Measurements from ENCODE around the gene CFTR. TPM values are rescaled to one million over a fixed set of nuclear protein-coding genes. Genes with fewer than 3 reads are reported as not detected.

CFTR gene
- total and polyA plus RNA-seq, 10 of the 15 experiments (the other 5 are each of a cell fraction or from before 2014, with no cell fraction given): 0.02 to 2.3 (median 0.21) TPM; not detected in 1

GRCh38 chr7:117489016-117489415 is 9.2 kb downstream of the CFTR start:
- no peak overlapping the region for H3K9ac ChIP-seq (ENCODE audit: control insufficient read depth, insufficient read depth, low read length)

GRCh38 chr7:117489430-117489829 is 9.6 kb downstream of the CFTR start:
- no peak overlapping the region for H2AFZ ChIP-seq (ENCODE audit: control insufficient read depth, low read depth, low read length)
- no peak overlapping the region for H3K4me2 ChIP-seq (ENCODE audit: control insufficient read depth, insufficient read depth)
- no peak overlapping the region for H3K27ac ChIP-seq (ENCODE audit: control insufficient read depth, insufficient read depth)
- ChIA-PET CTCF (interaction anchor here (1.3 to 1.5 kb wide), 2 partner anchors 30 to 89 kb away, joined by 5 read pairs; no protein-coding TSS in a partner anchor), POLR2A (no interaction called here), RAD21 (ENCODE audit: unreplicated experiment) (no interaction called here), SMC1A (ENCODE audit: uncharacterized antibody, unreplicated experiment) (interaction anchor here (0.5 to 0.8 kb wide), 4 partner anchors 8 to 335 kb away, joined by 3 read pairs; no protein-coding TSS in a partner anchor)
- no peak overlapping the region for H3K9ac ChIP-seq (ENCODE audit: control insufficient read depth, insufficient read depth, low read length)
- intact Hi-C loops (cut with micrococcal nuclease; ENCODE audit: unreplicated experiment) (no loop called here), in situ Hi-C loops (cut with MboI) (no loop called here)
- BruUV-seq (replicated peaks): no TSS peak
- H4K20me1 ChIP-seq (ENCODE audit: control insufficient read depth, insufficient read depth): no peaks in the 10 kb centered on the region
- no peaks in the 10 kb centered on the region for H3K36me3 ChIP-seq (ENCODE audit: control insufficient read depth in 2 of 2, insufficient read depth in 2 of 2, low read length in 1 of 2)
- H3K4me1 ChIP-seq (ENCODE audit: control insufficient read depth, insufficient read depth, low read length): no peaks in the 10 kb centered on the region
- DNase-seq (ENCODE audit: low read depth, low spot score) (no peak), ATAC-seq (no peak), FAIRE-seq (no peak)
- WGBS (ENCODE audit: insufficient coverage, insufficient replicate concordance, low lambda C conversion rate, missing lambda C conversion rate): 2% methylated on average over 2 of the region's 2 CpGs
- H3K4me3 ChIP-seq: no peak overlapping the region
- no peaks in the 10 kb centered on the region for H3K9me3 ChIP-seq (replicated peaks; ENCODE audit: control insufficient read depth, insufficient read depth, low read length)
- H3K27me3 ChIP-seq (replicated peaks in 1 of 2; ENCODE audit: control insufficient read depth in 2 of 2, insufficient read depth in 2 of 2, low read length in 1 of 2): no peaks in the 10 kb centered on the region; a peak in 1 of 4 replicates
- H3K79me2 ChIP-seq (ENCODE audit: control insufficient read depth, insufficient read depth, low read length): no peaks in the 10 kb centered on the region
- TF ChIP-seq STAT1 (conservative IDR thresholded peaks at IDR 0.05) (no peak), ZNF687 (IDR thresholded peaks at IDR 0.05) (no peak), YBX1 (IDR thresholded peaks at IDR 0.05) (no peak), PBX3 (IDR thresholded peaks at IDR 0.05; ENCODE audit: insufficient replicate concordance, low read depth, low read length) (no peak), USF2 (IDR thresholded peaks at IDR 0.05; ENCODE audit: borderline replicate concordance, low read depth, low read length) (no peak), E2F8 (IDR thresholded peaks at IDR 0.05; ENCODE audit: low read depth, partially characterized antibody) (no peak)

More at GRCh38 chr7:117489016-117489415, 9.2 kb downstream of the CFTR start:
- Histone ChIP-seq H3K79me2 (ENCODE audit: control insufficient read depth, insufficient read depth, low read length) (no peaks in the 10 kb centered on the region), H3K9me3 (replicated peaks; ENCODE audit: control insufficient read depth, insufficient read depth, low read length) (no peaks in the 10 kb centered on the region), H3K36me3 (ENCODE audit: control insufficient read depth in 2 of 2, insufficient read depth in 2 of 2, low read length in 1 of 2) (no peaks in the 10 kb centered on the region), H4K20me1 (ENCODE audit: control insufficient read depth, insufficient read depth) (no peaks in the 10 kb centered on the region), H3K4me2 (ENCODE audit: control insufficient read depth, insufficient read depth) (no peak overlapping the region), H3K27me3 (replicated peaks in 1 of 2; ENCODE audit: control insufficient read depth in 2 of 2, insufficient read depth in 2 of 2, low read length in 1 of 2) (no peaks in the 10 kb centered on the region; a peak in 1 of 4 replicates), H3K27ac (ENCODE audit: control insufficient read depth, insufficient read depth) (no peak overlapping the region), H2AFZ (ENCODE audit: control insufficient read depth, low read depth, low read length) (no peak overlapping the region), H3K4me1 (ENCODE audit: control insufficient read depth, insufficient read depth, low read length) (no peaks in the 10 kb centered on the region), H3K4me3 (no peak overlapping the region)
- in situ Hi-C loops (cut with MboI): no loop called here
- no peak for FAIRE-seq
- no TSS peak for BruUV-seq (replicated peaks)
- ATAC-seq: no peak
- TF ChIP-seq YBX1 (IDR thresholded peaks at IDR 0.05) (no peak), SIN3A (IDR thresholded peaks at IDR 0.05; ENCODE audit: low read depth, low read length) (no peak)
- ChIA-PET POLR2A (no interaction called here), CTCF (interaction anchor here (0.8 to 1.5 kb wide), 3 partner anchors 30 to 131 kb away, joined by 3 to 5 read pairs (median 5); no protein-coding TSS in a partner anchor), RAD21 (ENCODE audit: unreplicated experiment) (no interaction called here), SMC1A (ENCODE audit: uncharacterized antibody, unreplicated experiment) (interaction anchor here (0.5 to 0.8 kb wide), 2 partner anchors 90 to 116 kb away, joined by 3 read pairs; no protein-coding TSS in a partner anchor)
- WGBS (ENCODE audit: insufficient coverage, insufficient replicate concordance, low lambda C conversion rate, missing lambda C conversion rate): 3% methylated on average over 3 of the region's 3 CpGs
- intact Hi-C loops (cut with micrococcal nuclease; ENCODE audit: unreplicated experiment): no loop called here
- DNase-seq (ENCODE audit: low read depth, low spot score): no peak

All from GM12878 (cell line).